ACC112 (cell line): ENCODE data around the gene RNPS1.

Experiments
- H2AFZ ChIP-seq: fragments of 200-600 bp; sonication (generic); one replicate; pipeline ENCODE4 v1.6.0; 2017; ENCODE audit warnings: antibody characterized with exemption, low read length; ENCODE audit not compliant: unreplicated experiment
- H3K27ac ChIP-seq: fragments of 200-600 bp; sonication (generic); 2 replicates; pipeline ENCODE4 v1.5.1; 2014; ENCODE audit warnings: low read depth, mild to moderate bottlenecking, antibody characterized with exemption, low read length, moderate library complexity
- H3K27me3 ChIP-seq: fragments of 200-600 bp; sonication (generic); 2 replicates; pipeline ENCODE4 v1.6.1; 2014; ENCODE audit warnings: mild to moderate bottlenecking, antibody characterized with exemption, low read length, moderate library complexity, mixed read lengths; ENCODE audit not compliant: insufficient read depth
- H3K36me3 ChIP-seq: fragments of 200-600 bp; sonication (generic); 2 replicates; pipeline ENCODE4 v1.6.1; 2016; ENCODE audit warnings: mild to moderate bottlenecking, antibody characterized with exemption, low read length, moderate library complexity, mixed read lengths; ENCODE audit not compliant: insufficient read depth
- H3K4me1 ChIP-seq: fragments of 200-600 bp; sonication (generic); one replicate; pipeline ENCODE4 v1.6.1; 2016; ENCODE audit warnings: low read length, mixed read lengths; ENCODE audit not compliant: insufficient read depth, unreplicated experiment, control insufficient read depth
- H3K4me3 ChIP-seq: fragments of 200-600 bp; sonication (generic); 2 replicates; pipeline ENCODE4 v1.5.1; 2014; ENCODE audit warnings: mild to moderate bottlenecking, low read depth, low read length
- H3K79me2 ChIP-seq: fragments of 200-600 bp; sonication (generic); one replicate; pipeline ENCODE4 v1.6.0; 2016; ENCODE audit warnings: low read length; ENCODE audit not compliant: control insufficient read depth, unreplicated experiment, insufficient read depth

The RNPS1 gene

GRCh38 chr16:2280981-2281542 is 13.1 kb upstream of the RNPS1 start:
- no peak overlapping the region for H3K4me3 ChIP-seq
- peaks cover 9% of the 10 kb centered on the region; the same call in 1 of the 2 replicates for H3K27me3 ChIP-seq
- H3K79me2 ChIP-seq: no peaks in the 10 kb centered on the region
- no peak overlapping the region for H3K27ac ChIP-seq
- H3K36me3 ChIP-seq: no peaks in the 10 kb centered on the region
- no peak overlapping the region for H2AFZ ChIP-seq
- no peaks in the 10 kb centered on the region for H3K4me1 ChIP-seq

GRCh38 chr16:2280461-2280860 is 12.5 kb upstream of the RNPS1 start:
- H3K36me3 ChIP-seq: no peaks in the 10 kb centered on the region

GRCh38 chr16:2278956-2279800 is 11.3 kb upstream of the RNPS1 start:
- peaks cover 9% of the 10 kb centered on the region; the same call in 1 of the 2 replicates for H3K27me3 ChIP-seq
- H3K79me2 ChIP-seq: no peaks in the 10 kb centered on the region
- H3K4me1 ChIP-seq: no peaks in the 10 kb centered on the region
- no peak overlapping the region for H3K27ac ChIP-seq
- H2AFZ ChIP-seq: no peak overlapping the region
- no peak overlapping the region for H3K4me3 ChIP-seq
- no peaks in the 10 kb centered on the region for H3K36me3 ChIP-seq

More at GRCh38 chr16:2280461-2280860, 12.5 kb upstream of the RNPS1 start:
- Histone ChIP-seq H2AFZ (no peak overlapping the region), H3K79me2 (no peaks in the 10 kb centered on the region), H3K4me1 (no peaks in the 10 kb centered on the region), H3K27ac (no peak overlapping the region), H3K4me3 (no peak overlapping the region), H3K27me3 (peaks cover 9% of the 10 kb centered on the region; the same call in 1 of the 2 replicates)

- H3K36me3 ChIP-seq: no peaks in the 10 kb centered on the region
- no peak overlapping the region for H2AFZ ChIP-seq
- H3K4me1 ChIP-seq: no peaks in the 10 kb centered on the region
- no peak overlapping the region for H3K4me3 ChIP-seq
- H3K27ac ChIP-seq: no peak overlapping the region
- H3K27me3 ChIP-seq: 0 out of 2 replicates have a peak, but pooled peaks cover 9% of the 10 kb centered on the region
- no peaks in the 10 kb centered on the region for H3K79me2 ChIP-seq
These were observed 10.3 kb upstream of the RNPS1 start for GRCh38 chr16:2278272-2278608.

GRCh38 chr16:2277466-2278271 is 9.7 kb upstream of the RNPS1 start:
- Histone ChIP-seq H2AFZ (no peak overlapping the region), H3K4me1 (no peaks in the 10 kb centered on the region), H3K4me3 (no peak overlapping the region), H3K79me2 (no peaks in the 10 kb centered on the region), H3K27ac (no peak overlapping the region), H3K27me3 (0 out of 2 replicates have a peak, but pooled peaks cover 9% of the 10 kb centered on the region), H3K36me3 (no peaks in the 10 kb centered on the region)

- Histone ChIP-seq H2AFZ (no peak overlapping the region), H3K27me3 (0 out of 2 replicates have a peak, but pooled peaks cover 5% of the 10 kb centered on the region), H3K4me3 (no peak overlapping the region), H3K4me1 (no peaks in the 10 kb centered on the region), H3K27ac (no peak overlapping the region), H3K79me2 (no peaks in the 10 kb centered on the region), H3K36me3 (no peaks in the 10 kb centered on the region)
These were observed 8.7 kb upstream of the RNPS1 start for GRCh38 chr16:2276368-2277195.

- Histone ChIP-seq H3K79me2 (no peaks in the 10 kb centered on the region), H2AFZ (no peak overlapping the region), H3K27me3 (0 out of 2 replicates have a peak, but pooled peaks cover 5% of the 10 kb centered on the region), H3K36me3 (no peaks in the 10 kb centered on the region), H3K27ac (no peak overlapping the region), H3K4me1 (no peaks in the 10 kb centered on the region), H3K4me3 (no peak overlapping the region)
These were observed 7.8 kb upstream of the RNPS1 start for GRCh38 chr16:2275476-2276367.

- Histone ChIP-seq H3K36me3 (no peaks in the 10 kb centered on the region), H3K4me3 (no peak overlapping the region), H3K79me2 (peaks cover 12% of the 10 kb centered on the region), H3K27ac (no peak overlapping the region), H2AFZ (no peak overlapping the region), H3K27me3 (0 out of 2 replicates have a peak, but pooled peaks cover 5% of the 10 kb centered on the region), H3K4me1 (peaks cover 3% of the 10 kb centered on the region)
These were observed 6.0 kb upstream of the RNPS1 start for GRCh38 chr16:2273931-2274330.

GRCh38 chr16:2273484-2273883 is 5.6 kb upstream of the RNPS1 start:
- peaks cover 12% of the 10 kb centered on the region for H3K79me2 ChIP-seq
- no peaks in the 10 kb centered on the region for H3K36me3 ChIP-seq
- 0 out of 2 replicates have a peak, but pooled peaks cover 5% of the 10 kb centered on the region for H3K27me3 ChIP-seq
- peaks cover 3% of the 10 kb centered on the region for H3K4me1 ChIP-seq
- no peak overlapping the region for H3K27ac ChIP-seq
- H2AFZ ChIP-seq: no peak overlapping the region
- H3K4me3 ChIP-seq: no peak overlapping the region
